Prostate gland (tissue), 2 donors: ENCODE data around the gene STXBP6.

ENCODE experiments used
- POLR2A ChIP-seq: fragments of 450-650 bp; IDR thresholded peaks from one replicate; pipeline ENCODE4 v1.6.1; 2016; ENCODE audit warnings: antibody characterized with exemption, mild to moderate bottlenecking
- POLR2AphosphoS5 ChIP-seq: sonication (generic); formaldehyde crosslinking; IDR thresholded peaks from one replicate; pipeline ENCODE4 v1.6.1; 2017; ENCODE audit warnings: antibody characterized with exemption
- TF ChIP-seq, protein P1 (sequence below), 4 experiments: fragments of 200-600 bp in 2 of 4; fragments of 450-650 bp in 2 of 4; sonication (generic) in 2 of 4; IDR thresholded peaks; 1 replicate in 3 of 4; 2 replicates in 1 of 4; pipeline ENCODE4 v1.5.1; 2016 to 2019; ENCODE audit warnings: antibody characterized with exemption in 4 of 4, mild to moderate bottlenecking in 2 of 4, moderate library complexity in 2 of 4

DNA sequence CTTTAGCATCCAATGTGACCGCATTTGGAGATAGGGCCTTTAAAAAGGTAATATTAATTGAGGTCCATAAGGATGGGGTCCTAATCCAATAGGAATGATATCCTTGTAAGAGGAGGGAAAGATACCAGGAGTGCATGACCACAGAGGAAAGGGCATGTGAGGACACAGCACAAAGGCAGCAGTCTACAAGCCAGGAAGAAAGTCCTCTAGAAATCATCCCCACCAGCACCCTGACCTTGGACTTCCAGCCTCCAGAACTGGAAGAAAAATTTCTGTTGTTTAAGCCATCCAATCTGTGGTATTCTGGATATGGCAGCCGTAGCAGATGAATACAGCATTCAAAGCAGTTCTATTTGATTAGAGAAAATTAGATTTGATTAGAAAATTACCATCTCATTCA lies 145.4 kb downstream of the STXBP6 start:
- TF ChIP-seq, protein P1, sequence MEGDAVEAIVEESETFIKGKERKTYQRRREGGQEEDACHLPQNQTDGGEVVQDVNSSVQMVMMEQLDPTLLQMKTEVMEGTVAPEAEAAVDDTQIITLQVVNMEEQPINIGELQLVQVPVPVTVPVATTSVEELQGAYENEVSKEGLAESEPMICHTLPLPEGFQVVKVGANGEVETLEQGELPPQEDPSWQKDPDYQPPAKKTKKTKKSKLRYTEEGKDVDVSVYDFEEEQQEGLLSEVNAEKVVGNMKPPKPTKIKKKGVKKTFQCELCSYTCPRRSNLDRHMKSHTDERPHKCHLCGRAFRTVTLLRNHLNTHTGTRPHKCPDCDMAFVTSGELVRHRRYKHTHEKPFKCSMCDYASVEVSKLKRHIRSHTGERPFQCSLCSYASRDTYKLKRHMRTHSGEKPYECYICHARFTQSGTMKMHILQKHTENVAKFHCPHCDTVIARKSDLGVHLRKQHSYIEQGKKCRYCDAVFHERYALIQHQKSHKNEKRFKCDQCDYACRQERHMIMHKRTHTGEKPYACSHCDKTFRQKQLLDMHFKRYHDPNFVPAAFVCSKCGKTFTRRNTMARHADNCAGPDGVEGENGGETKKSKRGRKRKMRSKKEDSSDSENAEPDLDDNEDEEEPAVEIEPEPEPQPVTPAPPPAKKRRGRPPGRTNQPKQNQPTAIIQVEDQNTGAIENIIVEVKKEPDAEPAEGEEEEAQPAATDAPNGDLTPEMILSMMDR (IDR thresholded peaks at IDR 0.05), result no peak
- TF ChIP-seq POLR2A (no peak), POLR2AphosphoS5 (no peak)
